Heart right ventricle (tissue), 16 donors: ENCODE data around the gene FKBP1B. TPM values are rescaled to one million over a fixed set of nuclear protein-coding genes. Genes with fewer than 3 reads are reported as not detected.

Experiments used
- ATAC-seq, 8 donors: fragments of 200-7000 bp; cut with Tn5 transposase; one replicate each; pipeline ENCODE4 v1.9.1; 2020; ENCODE audit warnings: mild to moderate bottlenecking in 8 of 8, moderate library complexity in 8 of 8, moderate number of reproducible peaks in 1 of 8
- DNase-seq, 2 donors: peaks; one replicate each; pipeline ENCODE4 v3.0.0-alpha.2; 2020
- H3K27ac ChIP-seq, 10 donors: fragments of 200-600 bp; sonication (generic) in 2 of 10; one replicate each; pipeline versions ENCODE4 v1.5.0 to v1.8.0; 2020 to 2022; ENCODE audit warnings: mild to moderate bottlenecking in 3 of 10
- H3K27me3 ChIP-seq, 7 donors: fragments of 200-600 bp; one replicate each; pipeline ENCODE4 v1.8.0; 2021 to 2022; ENCODE audit warnings: mild to moderate bottlenecking in 2 of 7
- H3K36me3 ChIP-seq, 9 donors: fragments of 200-600 bp; sonication (generic) in 1 of 9; one replicate each; pipeline versions ENCODE4 v1.5.0 to v1.8.0; 2020 to 2022; ENCODE audit warnings: mild to moderate bottlenecking in 2 of 9
- H3K4me1 ChIP-seq, 9 donors: fragments of 200-600 bp; sonication (generic) in 1 of 9; one replicate each; pipeline versions ENCODE4 v1.5.0 to v1.8.0; 2020 to 2022; ENCODE audit warnings: mild to moderate bottlenecking in 4 of 9
- H3K4me3 ChIP-seq, 10 donors: fragments of 200-600 bp; sonication (generic) in 2 of 10; one replicate each; pipeline versions ENCODE4 v1.5.0 to v1.8.0; 2020 to 2022; ENCODE audit warnings: mild to moderate bottlenecking in 7 of 10, moderate library complexity in 2 of 10
- H3K9me3 ChIP-seq, 11 donors: fragments of 200-600 bp in 10 of 11; sonication (generic) in 2 of 11; one replicate each; pipeline versions ENCODE4 v1.5.0 to v1.8.0; 2013 to 2022; ENCODE audit warnings: mild to moderate bottlenecking in 2 of 11, control low read depth in 1 of 11, moderate library complexity in 1 of 11
- CTCF ChIP-seq, 9 donors: fragments of 200-600 bp; sonication (generic) in 2 of 9; IDR thresholded peaks; one replicate each; pipeline versions ENCODE4 v1.5.0 to v1.8.0; 2021 to 2022; ENCODE audit warnings: antibody characterized with exemption in 9 of 9, mild to moderate bottlenecking in 5 of 9, moderate library complexity in 1 of 9
- WGBS, 2 donors: extraction: QIAGEN DNeasy Blood & Tissue Kit; methylation state at CpG; one replicate each; pipeline ENCODE4 v1.1.7; 2013; ENCODE audit warnings: inconsistent platforms in 1 of 2; 5-methylcytosine and 5-hydroxymethylcytosine counted together
- intact Hi-C, 10 donors: fragments of 100-400 bp; cut with DNase I; formaldehyde crosslinking; loops; one replicate each; pipeline versions ENCODE4 v1.11.1 to v1.14.2; 2022
- polyA plus RNA-seq, 2 donors: library from polyadenylated mRNA; stranded (reverse); fragments of 200-250 nt; gene quantifications; one replicate each; pipeline ENCODE4 v1.2.3, GENCODE V29; 2013
- total RNA-seq, 10 donors: library from RNA; stranded (reverse); fragmentation: NEBNext Ultra II Directional in 3 of 10; extraction: Animal tissue kit (Norgen Biotek cat#: 25700) in 3 of 10; gene quantifications; one replicate each; pipeline versions ENCODE4 v1.2.1 to v1.2.4, GENCODE V29; 2021 to 2023
- donor health status: Arrhythmogenic right ventricular cardiomyopathy.
- donor health status: ischemic (EF 13 %, LVEDD 7.1; RV severe dilation, severe dysfunction).
- donor health status: healthy with polysubstance abuse.
- donor health status: DM: no; HTN: yes; CAD: no.
- donor health status: DM: no; HTN: no; CAD: no.
- donor health status: ischemic (EF 25% LVEDD 6.9; RV normal size, moderate dysfunction).
- donor health status: ischemic (EF 25% LVEDD 5.7; RV mildly dilated, moderate dysfunction).
- donor health status: healthy.
- donor health status: DM: yes; HTN: yes; CAD: no.
- donor health status: Ischemic cardiomyopathy.
- donor health status: ischemic (EF 35%, LVEDD 5.7; RV mildly dilated, moderate dysfunction).
- donor health status: nonischemic (EF 11% LVEDD 7.7; RV severe dilation, severe dysfunction).
- donor health status: DM: yes; HTN: yes; CAD: no.
- donor health status: PGD.
- donor health status: ischemic (EF 29% LVEDD 5.4; RV normal size, mild dysfunction).
- donor health status: nonischemic (EF 23%, LVEDD 6.1; RV moderate dilation, normal function).

The FKBP1B gene
- total and polyA plus RNA-seq, 12 donors, result 0.61 to 6.3 (median 1.7) TPM; not detected in 1

- Histone ChIP-seq H3K9me3 (no peaks in the 10 kb centered on the region), H3K4me3 (peak overlapping the region; percentile 59 to 93 (median 76)), H3K27me3 (peaks cover 0 to 22% (median 0%) of the 10 kb centered on the region in 7 donors), H3K4me1 (peaks cover 0 to 38% (median 29%) of the 10 kb centered on the region in 9 donors), H3K27ac (peak overlapping the region in 9 of 10 donors; percentile 39 to 79 (median 58)), H3K36me3 (no peaks in the 10 kb centered on the region)
- ATAC-seq (peak in 6 of 8 donors; percentile 1 to 24 (median 6)), DNase-seq (peak; percentile 9 to 36)
- intact Hi-C loops, result loop anchor here in 1 of 10 donors (10.0 kb wide), 1 partner anchor 116 kb away; no protein-coding TSS in a partner anchor
- no peak for TF ChIP-seq CTCF (IDR thresholded peaks at IDR 0.05)
- WGBS, 2 donors, result 3% methylated on average over 46 to 47 of the region's 47 CpGs
Measured at GRCh38 chr2:24050041-24050979, 769 bp downstream of the FKBP1B start.

- peaks cover 0 to 4% (median 0%) of the 10 kb centered on the region in 9 donors for H3K36me3 ChIP-seq
- H3K27ac ChIP-seq, result no peak overlapping the region
- DNase-seq, result no peak
- ATAC-seq, result no peak
- H3K4me1 ChIP-seq, result peaks cover 0 to 28% (median 18%) of the 10 kb centered on the region in 9 donors
- no peak overlapping the region for H3K4me3 ChIP-seq
- no peak for TF ChIP-seq CTCF (IDR thresholded peaks at IDR 0.05)
- peaks cover 0 to 4% (median 0%) of the 10 kb centered on the region in 11 donors for H3K9me3 ChIP-seq
- intact Hi-C loops, result loop anchor here in 1 of 10 donors (10.0 kb wide), 1 partner anchor 117 kb away; no protein-coding TSS in a partner anchor
- H3K27me3 ChIP-seq, result peaks cover 0 to 22% (median 0%) of the 10 kb centered on the region in 7 donors
- 80 to 82% methylated on average over 8 of the region's 8 CpGs for WGBS, 2 donors
Measured at GRCh38 chr2:24051833-24052232, 2.3 kb downstream of the FKBP1B start.

GRCh38 chr2:24052951-24053350, 3.4 kb downstream of the FKBP1B start:
- peaks cover 0 to 22% (median 0%) of the 10 kb centered on the region in 7 donors for H3K27me3 ChIP-seq
- ATAC-seq (no peak), DNase-seq (no peak)
- intact Hi-C loops, result loop anchor here in 1 of 10 donors (10.0 kb wide), 1 partner anchor 118 kb away; no protein-coding TSS in a partner anchor
- 96 to 100% methylated on average over 1 of the region's 1 CpG for WGBS, 2 donors
- H3K36me3 ChIP-seq, result peaks cover 0 to 4% (median 0%) of the 10 kb centered on the region in 9 donors
- peaks cover 0 to 23% (median 15%) of the 10 kb centered on the region in 9 donors for H3K4me1 ChIP-seq
- no peak overlapping the region for H3K4me3 ChIP-seq
- H3K27ac ChIP-seq, result no peak overlapping the region
- no peak for TF ChIP-seq CTCF (IDR thresholded peaks at IDR 0.05)
- H3K9me3 ChIP-seq, result peaks cover 0 to 4% (median 0%) of the 10 kb centered on the region in 11 donors

GRCh38 chr2:24054366-24055010, 4.9 kb downstream of the FKBP1B start:
- intact Hi-C loops, result loop anchor here in 1 of 10 donors (10.0 kb wide), 1 partner anchor 120 kb away; no protein-coding TSS in a partner anchor
- WGBS, 2 donors, result 69% methylated on average over 8 of the region's 8 CpGs

More at GRCh38 chr2:24054366-24055010, 4.9 kb downstream of the FKBP1B start:
- peaks cover 0 to 10% (median 0%) of the 10 kb centered on the region in 7 donors for H3K27me3 ChIP-seq
- no peak for TF ChIP-seq CTCF (IDR thresholded peaks at IDR 0.05)
- peaks cover 0 to 12% (median 8%) of the 10 kb centered on the region in 9 donors for H3K4me1 ChIP-seq
- H3K9me3 ChIP-seq, result peaks cover 0 to 4% (median 0%) of the 10 kb centered on the region in 11 donors
- no peak for DNase-seq
- ATAC-seq, result no peak
- no peak overlapping the region for H3K27ac ChIP-seq
- H3K36me3 ChIP-seq, result peaks cover 0 to 4% (median 0%) of the 10 kb centered on the region in 9 donors
- H3K4me3 ChIP-seq, result no peak overlapping the region
